ENCODE measurements around the gene SLC39A5. TPM values are rescaled to one million over a fixed set of nuclear protein-coding genes. Genes with fewer than 3 reads are reported as not detected.

Gene SLC39A5
- total RNA-seq, 2 experiments from 2014 or later = 0.44 to 0.49 TPM

DNA sequence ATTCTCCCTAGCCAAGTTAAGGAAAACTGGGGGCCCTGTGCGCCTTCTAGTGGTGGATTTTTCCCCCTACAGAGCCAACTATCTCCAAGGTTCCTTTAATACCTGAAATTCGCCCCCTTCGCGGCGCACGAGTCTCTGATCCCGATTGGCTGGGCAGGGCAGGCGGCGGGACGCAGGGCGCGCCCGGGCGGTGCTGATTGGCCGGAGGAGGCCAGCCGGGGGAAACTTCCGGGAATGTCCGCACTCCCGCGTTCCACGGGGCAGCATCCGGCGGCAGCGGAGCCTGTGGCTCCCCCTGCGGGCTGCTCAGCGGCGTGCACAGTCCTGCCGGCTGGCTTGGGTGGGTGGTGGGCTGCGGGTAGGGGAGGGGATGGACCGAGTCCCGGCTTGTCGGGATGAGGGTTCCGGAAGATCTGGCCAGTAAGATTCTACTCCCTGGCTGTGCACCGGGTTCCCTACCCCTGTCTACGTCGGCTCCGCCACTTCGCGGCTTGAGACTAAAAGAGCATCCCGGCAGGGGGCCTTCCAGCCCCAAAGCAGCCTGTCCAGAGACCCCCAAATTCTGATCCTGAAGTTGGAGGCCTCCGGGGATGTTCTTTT, 5.6 kb upstream of the SLC39A5 start, which contains the start of gene NABP2:
Gene NABP2, plus strand, starts transcription at position 241 of the 600 bp plus-strand sequence. CDS start 515 bp downstream, outside the sequence.
- DNase-seq = peak; percentile 97
- no peaks in the 10 kb centered on the region for H3K9me3 Mint-ChIP-seq
- H3K36me3 Mint-ChIP-seq = peaks cover 15% of the 10 kb centered on the region
- peak within 1 kb of the TSS; percentile 86 for H3K27ac Mint-ChIP-seq
- H3K4me3 Mint-ChIP-seq = peak within 1 kb of the TSS; percentile 100
- H3K4me1 Mint-ChIP-seq = peaks cover 30% of the 10 kb centered on the region
- H3K27me3 Mint-ChIP-seq = no peaks in the 10 kb centered on the region

DNA sequence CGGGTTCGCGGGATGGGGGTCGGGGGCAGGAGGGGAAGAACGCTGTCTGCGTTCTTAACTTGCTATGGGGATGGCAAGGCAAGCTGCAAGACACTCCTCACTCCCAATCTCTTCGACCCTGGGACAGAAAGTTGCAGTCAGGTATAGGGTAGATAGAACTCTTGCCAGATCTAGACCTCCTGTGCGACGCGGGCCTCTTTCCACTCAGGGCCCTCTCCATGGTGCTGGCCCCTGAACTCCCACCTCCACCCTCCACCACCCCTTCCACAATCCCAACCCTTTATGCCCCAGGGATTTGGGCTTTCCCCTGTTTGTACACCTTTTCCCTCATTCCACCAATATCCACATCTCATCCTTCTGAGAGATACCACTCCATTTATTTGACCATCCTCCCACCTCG, 4.9 kb upstream of the SLC39A5 start:
- DNase-seq = no peak
- Mint-ChIP-seq H3K36me3 (peaks cover 15% of the 10 kb centered on the region), H3K9me3 (no peaks in the 10 kb centered on the region), H3K27me3 (no peaks in the 10 kb centered on the region), H3K27ac (peak overlapping the region; percentile 86), H3K4me3 (peak overlapping the region; percentile 100), H3K4me1 (peaks cover 28% of the 10 kb centered on the region)

DNA sequence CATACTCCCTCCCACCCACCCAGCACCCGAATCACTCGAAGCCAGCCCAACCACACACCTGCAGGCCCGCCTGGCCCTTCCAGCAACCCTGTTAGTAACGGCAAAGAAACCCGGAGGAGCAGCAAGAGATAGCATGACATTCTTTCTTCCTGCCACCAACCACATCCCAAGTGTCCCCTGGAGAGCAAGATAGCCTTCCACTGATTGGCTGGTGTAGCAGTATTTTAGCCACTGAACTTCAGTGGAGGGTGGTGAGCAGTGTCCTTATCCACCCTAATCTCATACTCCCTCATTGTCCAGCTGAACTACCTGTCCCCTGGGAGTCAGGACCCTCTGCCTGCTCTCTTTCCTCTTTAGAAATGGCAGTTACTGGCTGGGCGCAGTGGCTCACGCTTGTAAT, 769 bp upstream of the SLC39A5 start:
- Mint-ChIP-seq H3K9me3 (no peaks in the 10 kb centered on the region), H3K36me3 (peaks cover 15% of the 10 kb centered on the region), H3K27me3 (no peaks in the 10 kb centered on the region), H3K4me3 (no peak overlapping the region), H3K27ac (no peak overlapping the region), H3K4me1 (peaks cover 9% of the 10 kb centered on the region)
- DNase-seq = no peak

- H3K4me3 Mint-ChIP-seq = no peak overlapping the region
These were observed 757 bp downstream of the SLC39A5 start for GRCh38 chr12:56230432-56231183.

GRCh38 chr12:56231184-56231582, 1.3 kb downstream of the SLC39A5 start:
- Mint-ChIP-seq H3K27ac (no peak overlapping the region), H3K4me3 (no peak overlapping the region), H3K27me3 (no peaks in the 10 kb centered on the region), H3K36me3 (peaks cover 4% of the 10 kb centered on the region), H3K4me1 (no peaks in the 10 kb centered on the region), H3K9me3 (no peaks in the 10 kb centered on the region)
- DNase-seq = no peak

More at GRCh38 chr12:56230432-56231183, 757 bp downstream of the SLC39A5 start:
- Mint-ChIP-seq H3K9me3 (no peaks in the 10 kb centered on the region), H3K27ac (no peak overlapping the region), H3K4me1 (peaks cover 1% of the 10 kb centered on the region), H3K27me3 (no peaks in the 10 kb centered on the region), H3K36me3 (peaks cover 7% of the 10 kb centered on the region)
- no peak for DNase-seq

DNA sequence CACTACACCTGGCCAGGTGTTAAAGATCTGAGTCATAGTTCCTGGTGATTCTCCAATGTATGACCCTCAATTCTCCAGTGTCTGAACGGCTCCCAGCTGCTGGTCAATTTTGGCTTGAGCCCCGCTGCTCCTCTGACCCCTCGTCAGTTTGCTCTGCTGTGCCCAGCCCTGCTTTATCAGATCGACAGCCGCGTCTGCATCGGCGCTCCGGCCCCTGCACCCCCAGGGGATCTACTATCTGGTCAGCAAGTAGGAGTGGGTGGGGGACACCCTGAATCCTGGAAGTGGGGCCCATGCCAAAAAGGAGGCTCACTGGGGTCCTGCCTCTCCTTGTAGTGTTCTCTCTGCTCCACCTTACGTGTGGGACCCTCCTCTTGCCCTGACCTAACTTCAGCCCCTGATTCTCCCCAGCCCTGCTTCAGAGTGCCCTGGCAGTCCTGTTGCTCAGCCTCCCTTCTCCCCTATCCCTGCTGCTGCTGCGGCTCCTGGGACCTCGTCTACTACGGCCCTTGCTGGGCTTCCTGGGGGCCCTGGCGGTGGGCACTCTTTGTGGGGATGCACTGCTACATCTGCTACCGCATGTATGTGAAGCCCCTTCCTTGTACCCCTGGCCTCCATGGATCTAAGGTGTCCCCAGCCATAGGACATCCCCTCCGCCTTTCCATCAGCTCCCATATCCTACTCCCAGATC, 5.0 kb downstream of the SLC39A5 start:
- Mint-ChIP-seq H3K4me3 (no peak overlapping the region), H3K4me1 (no peaks in the 10 kb centered on the region), H3K27me3 (no peaks in the 10 kb centered on the region), H3K27ac (no peak overlapping the region), H3K9me3 (no peaks in the 10 kb centered on the region), H3K36me3 (no peaks in the 10 kb centered on the region)
- DNase-seq = no peak

DNA sequence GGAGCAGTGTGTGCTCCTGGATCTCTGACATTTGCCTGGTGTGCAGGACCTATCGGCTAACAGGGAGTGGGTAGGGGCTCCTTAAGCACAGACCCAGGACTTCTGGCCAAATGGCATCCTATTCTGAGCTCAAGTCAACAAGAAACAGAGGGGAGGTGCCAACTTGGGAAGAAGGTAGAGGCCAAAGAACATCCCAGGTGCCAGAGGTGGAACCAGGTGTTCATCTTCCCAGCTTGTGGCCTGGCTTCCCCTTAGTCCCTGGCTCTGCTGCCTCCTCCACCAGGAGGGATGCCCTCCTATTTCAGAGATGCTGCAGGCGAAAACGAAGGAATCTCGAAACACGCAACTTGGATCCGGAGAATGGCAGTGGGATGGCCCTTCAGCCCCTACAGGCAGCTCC, 6.2 kb downstream of the SLC39A5 start:
- H3K27me3 Mint-ChIP-seq = no peaks in the 10 kb centered on the region
- H3K4me1 Mint-ChIP-seq = no peaks in the 10 kb centered on the region
- no peak overlapping the region for H3K27ac Mint-ChIP-seq
- H3K36me3 Mint-ChIP-seq = no peaks in the 10 kb centered on the region
- no peaks in the 10 kb centered on the region for H3K9me3 Mint-ChIP-seq
- DNase-seq = no peak
- H3K4me3 Mint-ChIP-seq = no peak overlapping the region

- H3K4me1 Mint-ChIP-seq = no peaks in the 10 kb centered on the region
- no peaks in the 10 kb centered on the region for H3K9me3 Mint-ChIP-seq
- peaks cover 1% of the 10 kb centered on the region for H3K36me3 Mint-ChIP-seq
- no peak overlapping the region for H3K27ac Mint-ChIP-seq
- H3K4me3 Mint-ChIP-seq = no peak overlapping the region
- no peak for DNase-seq
- no peaks in the 10 kb centered on the region for H3K27me3 Mint-ChIP-seq
These were observed 7.1 kb downstream of the SLC39A5 start for GRCh38 chr12:56236985-56237384.

- no peaks in the 10 kb centered on the region for H3K9me3 Mint-ChIP-seq
- no peaks in the 10 kb centered on the region for H3K27me3 Mint-ChIP-seq
- no peaks in the 10 kb centered on the region for H3K4me1 Mint-ChIP-seq
- H3K27ac Mint-ChIP-seq = no peak overlapping the region
- peaks cover 1% of the 10 kb centered on the region for H3K36me3 Mint-ChIP-seq
- H3K4me3 Mint-ChIP-seq = no peak overlapping the region
- DNase-seq = no peak
These were observed 7.7 kb downstream of the SLC39A5 start for GRCh38 chr12:56237552-56237951.

DNA sequence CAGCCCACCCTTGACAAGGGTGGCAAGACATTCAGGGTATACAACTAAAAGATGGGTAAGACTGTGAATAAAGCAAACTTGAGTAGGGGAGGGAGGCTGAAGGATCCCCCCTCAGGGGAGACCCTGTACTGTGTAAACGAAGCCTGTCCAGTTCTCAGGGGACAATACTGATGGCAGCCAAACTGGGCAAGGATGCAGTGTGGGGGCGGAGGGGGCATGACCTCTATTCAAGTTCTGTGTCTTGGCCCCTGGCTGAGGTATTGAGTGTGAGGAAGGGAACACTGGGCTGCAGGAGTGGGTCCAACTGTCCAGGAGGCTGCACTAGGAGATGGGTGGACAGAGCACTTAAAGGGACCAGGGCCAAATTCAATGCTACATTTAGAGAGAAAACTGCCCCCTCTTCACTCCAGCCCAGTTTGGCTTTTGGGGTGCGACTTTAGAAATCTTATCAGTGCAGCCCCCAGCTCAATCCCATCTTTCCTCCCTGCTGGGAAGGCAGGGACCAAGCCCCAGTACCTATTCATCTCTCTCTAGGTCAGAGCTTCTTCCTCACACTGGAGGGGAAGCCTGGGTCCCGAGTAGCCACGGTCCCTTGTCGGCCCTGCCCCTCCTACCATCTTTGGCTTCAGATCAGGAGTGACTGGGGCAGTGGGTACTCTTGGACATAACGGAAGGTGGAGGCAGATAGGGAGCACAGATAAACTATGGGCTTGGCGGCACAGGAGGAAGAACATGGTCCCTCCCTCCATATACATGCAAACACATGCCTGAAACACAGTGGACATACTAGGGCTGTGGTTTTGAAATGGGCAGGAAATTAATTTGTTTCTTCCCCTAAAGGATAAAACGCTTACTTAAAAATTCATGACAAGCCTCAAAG, 11.8 kb downstream of the SLC39A5 start:
- Mint-ChIP-seq H3K4me3 (no peak overlapping the region), H3K4me1 (no peaks in the 10 kb centered on the region), H3K36me3 (peaks cover 4% of the 10 kb centered on the region), H3K27me3 (no peaks in the 10 kb centered on the region), H3K27ac (no peak overlapping the region), H3K9me3 (no peaks in the 10 kb centered on the region)
- DNase-seq = no peak

DNA sequence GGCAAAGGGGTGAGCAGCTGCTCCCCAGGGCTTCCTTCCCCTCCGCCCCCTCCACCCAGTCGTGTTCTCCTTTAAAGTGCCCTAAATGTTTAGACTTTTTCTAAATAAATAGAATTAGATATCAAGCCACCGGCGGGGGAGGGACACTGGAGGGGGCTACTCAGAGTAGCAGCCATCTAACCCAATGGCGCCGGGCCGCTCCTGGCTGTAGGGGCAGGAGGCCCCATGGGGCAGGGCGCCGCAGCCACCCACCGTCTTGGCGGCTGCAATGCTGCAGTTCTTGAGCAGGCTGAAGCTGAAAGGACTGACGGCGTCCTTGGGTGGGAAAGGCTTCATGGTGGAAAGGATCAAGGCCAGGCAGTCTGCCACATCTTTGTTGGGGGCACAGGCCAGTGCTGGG, 13.1 kb downstream of the SLC39A5 start:
- no peaks in the 10 kb centered on the region for H3K27me3 Mint-ChIP-seq
- DNase-seq = no peak
- no peak overlapping the region for H3K4me3 Mint-ChIP-seq
- H3K9me3 Mint-ChIP-seq = no peaks in the 10 kb centered on the region
- no peak overlapping the region for H3K27ac Mint-ChIP-seq
- H3K36me3 Mint-ChIP-seq = peaks cover 4% of the 10 kb centered on the region
- no peaks in the 10 kb centered on the region for H3K4me1 Mint-ChIP-seq

- H3K36me3 Mint-ChIP-seq = peaks cover 4% of the 10 kb centered on the region
- no peaks in the 10 kb centered on the region for H3K27me3 Mint-ChIP-seq
- DNase-seq = no peak
- no peaks in the 10 kb centered on the region for H3K9me3 Mint-ChIP-seq
- no peak overlapping the region for H3K4me3 Mint-ChIP-seq
- no peak overlapping the region for H3K27ac Mint-ChIP-seq
- H3K4me1 Mint-ChIP-seq = no peaks in the 10 kb centered on the region
These were observed 13.9 kb downstream of the SLC39A5 start for GRCh38 chr12:56243731-56244181.

DNA sequence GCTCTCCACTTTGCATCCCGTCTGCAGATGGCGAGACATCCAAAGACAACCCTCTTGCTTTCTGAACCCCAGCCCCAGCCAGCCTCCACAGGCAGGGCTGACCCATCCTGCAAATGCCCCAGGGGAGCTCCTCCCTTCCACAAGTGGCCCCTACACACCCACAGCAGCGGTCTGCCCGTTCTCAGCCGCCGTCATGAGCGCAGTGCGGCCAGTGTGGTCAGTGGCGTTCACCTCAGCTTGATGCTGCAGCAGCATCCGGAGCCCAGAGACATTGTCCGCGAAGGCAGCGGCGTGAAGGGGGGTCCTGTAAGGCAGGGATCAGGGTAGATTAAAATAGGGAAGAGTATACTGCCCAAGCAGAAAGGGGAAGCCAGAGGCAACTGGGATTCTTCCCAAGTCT, 14.6 kb downstream of the SLC39A5 start:
- H3K36me3 Mint-ChIP-seq = peaks cover 7% of the 10 kb centered on the region
- H3K4me3 Mint-ChIP-seq = no peak overlapping the region
- H3K27ac Mint-ChIP-seq = no peak overlapping the region
- no peak for DNase-seq
- H3K27me3 Mint-ChIP-seq = no peaks in the 10 kb centered on the region
- H3K9me3 Mint-ChIP-seq = no peaks in the 10 kb centered on the region
- no peaks in the 10 kb centered on the region for H3K4me1 Mint-ChIP-seq

DNA sequence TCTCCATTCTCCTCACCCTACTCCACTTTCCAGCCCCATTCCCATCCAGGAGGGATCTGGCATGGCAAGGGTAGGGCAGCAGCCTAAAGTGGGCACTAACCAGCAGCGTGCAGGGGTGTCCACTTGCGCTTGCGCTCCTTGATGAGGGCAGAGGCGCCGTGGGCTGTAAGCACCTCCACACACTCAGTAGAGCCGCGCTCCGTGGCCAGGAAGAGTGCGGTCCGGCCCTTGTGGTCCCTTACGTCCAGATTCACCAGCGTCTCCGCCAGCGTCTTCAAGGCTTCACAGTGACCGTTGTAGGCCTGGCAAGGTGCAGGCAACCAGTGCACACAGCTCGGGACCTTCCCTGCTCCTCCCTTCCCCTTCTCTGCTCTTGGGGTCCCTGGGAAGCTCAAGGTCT, 18.1 kb downstream of the SLC39A5 start:
- Mint-ChIP-seq H3K36me3 (peaks cover 11% of the 10 kb centered on the region), H3K4me3 (no peak overlapping the region), H3K27me3 (no peaks in the 10 kb centered on the region), H3K27ac (no peak overlapping the region), H3K9me3 (no peaks in the 10 kb centered on the region), H3K4me1 (no peaks in the 10 kb centered on the region)
- no peak for DNase-seq

DNA sequence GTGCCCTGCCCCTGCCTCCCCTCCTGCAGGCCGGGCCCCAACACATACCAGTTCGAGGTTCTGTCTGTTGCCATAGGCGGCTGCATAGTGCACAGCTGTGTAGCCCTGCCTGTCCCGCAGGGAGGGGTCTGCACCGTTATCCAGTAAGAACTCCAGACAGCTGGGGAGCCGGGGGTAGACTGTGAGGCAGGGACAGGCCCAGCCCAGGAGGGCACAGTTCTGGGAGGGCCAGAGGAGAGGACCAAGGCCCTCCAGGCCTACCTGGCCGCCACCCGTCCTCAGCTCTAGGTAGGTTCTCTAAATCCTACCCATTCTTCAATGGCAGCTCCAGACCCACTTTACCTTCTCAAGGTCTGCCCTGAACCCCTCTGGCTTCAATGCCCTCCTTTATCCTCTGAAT, 18.9 kb downstream of the SLC39A5 start:
- H3K4me3 Mint-ChIP-seq = no peak overlapping the region
- H3K36me3 Mint-ChIP-seq = peaks cover 14% of the 10 kb centered on the region
- H3K4me1 Mint-ChIP-seq = no peaks in the 10 kb centered on the region
- no peaks in the 10 kb centered on the region for H3K27me3 Mint-ChIP-seq
- H3K27ac Mint-ChIP-seq = no peak overlapping the region
- DNase-seq = no peak
- H3K9me3 Mint-ChIP-seq = no peaks in the 10 kb centered on the region

All from activated naive CD8-positive, alpha-beta T cell treated with anti-CD3 and anti-CD28 coated beads for 36 hours (primary cell).